Measurements from ENCODE around the gene SEC16A.

DNA sequence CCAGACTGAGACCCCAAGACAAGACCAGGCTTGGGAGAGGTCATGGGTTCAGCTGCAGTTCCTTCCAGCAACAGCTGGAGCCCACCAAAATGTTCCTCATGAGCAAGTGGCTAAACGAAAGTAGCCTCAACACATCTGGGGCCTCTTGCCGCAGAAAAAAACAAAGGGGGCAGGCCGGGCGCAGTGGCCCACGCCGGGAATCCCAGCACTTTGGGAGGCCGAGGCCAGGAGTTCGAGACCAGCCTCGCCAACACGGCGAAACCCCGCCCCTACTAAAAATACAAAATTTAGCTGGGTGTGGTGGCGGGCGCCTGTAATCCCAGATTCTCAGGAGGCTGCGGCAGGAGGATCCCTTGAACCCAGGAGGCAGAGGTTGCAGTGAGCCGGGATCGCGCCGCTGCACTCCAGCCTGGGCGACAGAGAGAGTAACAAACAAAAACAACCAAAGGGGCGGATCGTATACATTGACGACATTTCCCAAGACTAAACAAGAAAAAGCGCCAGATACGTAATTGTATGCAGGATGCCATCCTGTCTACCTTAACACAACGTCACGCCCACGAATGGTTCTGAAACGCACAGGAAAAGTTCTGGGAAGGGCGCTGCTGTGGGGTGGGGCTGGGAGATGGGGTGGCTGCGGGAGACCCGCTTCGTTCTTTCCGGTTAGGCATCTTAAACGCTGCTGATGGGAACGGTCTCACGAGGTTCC lies 44.8 kb downstream of the SEC16A start:
- TF ChIP-seq, protein P1, sequence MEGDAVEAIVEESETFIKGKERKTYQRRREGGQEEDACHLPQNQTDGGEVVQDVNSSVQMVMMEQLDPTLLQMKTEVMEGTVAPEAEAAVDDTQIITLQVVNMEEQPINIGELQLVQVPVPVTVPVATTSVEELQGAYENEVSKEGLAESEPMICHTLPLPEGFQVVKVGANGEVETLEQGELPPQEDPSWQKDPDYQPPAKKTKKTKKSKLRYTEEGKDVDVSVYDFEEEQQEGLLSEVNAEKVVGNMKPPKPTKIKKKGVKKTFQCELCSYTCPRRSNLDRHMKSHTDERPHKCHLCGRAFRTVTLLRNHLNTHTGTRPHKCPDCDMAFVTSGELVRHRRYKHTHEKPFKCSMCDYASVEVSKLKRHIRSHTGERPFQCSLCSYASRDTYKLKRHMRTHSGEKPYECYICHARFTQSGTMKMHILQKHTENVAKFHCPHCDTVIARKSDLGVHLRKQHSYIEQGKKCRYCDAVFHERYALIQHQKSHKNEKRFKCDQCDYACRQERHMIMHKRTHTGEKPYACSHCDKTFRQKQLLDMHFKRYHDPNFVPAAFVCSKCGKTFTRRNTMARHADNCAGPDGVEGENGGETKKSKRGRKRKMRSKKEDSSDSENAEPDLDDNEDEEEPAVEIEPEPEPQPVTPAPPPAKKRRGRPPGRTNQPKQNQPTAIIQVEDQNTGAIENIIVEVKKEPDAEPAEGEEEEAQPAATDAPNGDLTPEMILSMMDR (IDR thresholded peaks at IDR 0.05; ENCODE audit: insufficient read depth, low read length), result no peak
- TF ChIP-seq POLR2AphosphoS5 (IDR thresholded peaks at IDR 0.05; ENCODE audit: low read depth) (no peak), GABPA (IDR thresholded peaks at IDR 0.05; ENCODE audit: low read depth) (no peak)
